Esophagus squamous epithelium (tissue), 4 donors: ENCODE data around the gene DCTN2.

Source experiments
- POLR2A ChIP-seq, 4 donors: fragments of 450-650 bp; IDR thresholded peaks; one replicate each; pipeline ENCODE4 v1.6.1; 2017; ENCODE audit warnings: antibody characterized with exemption in 4 of 4, mild to moderate bottlenecking in 4 of 4, moderate library complexity in 3 of 4
- TF ChIP-seq, protein P1 (sequence below), 6 experiments: fragments of 450-650 bp in 4 of 6; fragments of 200-600 bp in 2 of 6; sonication (generic) in 2 of 6; IDR thresholded peaks; one replicate each; pipeline ENCODE4 v1.5.1; 2016 to 2019; ENCODE audit warnings: antibody characterized with exemption in 6 of 6, mild to moderate bottlenecking in 4 of 6, moderate library complexity in 4 of 6

DNA sequence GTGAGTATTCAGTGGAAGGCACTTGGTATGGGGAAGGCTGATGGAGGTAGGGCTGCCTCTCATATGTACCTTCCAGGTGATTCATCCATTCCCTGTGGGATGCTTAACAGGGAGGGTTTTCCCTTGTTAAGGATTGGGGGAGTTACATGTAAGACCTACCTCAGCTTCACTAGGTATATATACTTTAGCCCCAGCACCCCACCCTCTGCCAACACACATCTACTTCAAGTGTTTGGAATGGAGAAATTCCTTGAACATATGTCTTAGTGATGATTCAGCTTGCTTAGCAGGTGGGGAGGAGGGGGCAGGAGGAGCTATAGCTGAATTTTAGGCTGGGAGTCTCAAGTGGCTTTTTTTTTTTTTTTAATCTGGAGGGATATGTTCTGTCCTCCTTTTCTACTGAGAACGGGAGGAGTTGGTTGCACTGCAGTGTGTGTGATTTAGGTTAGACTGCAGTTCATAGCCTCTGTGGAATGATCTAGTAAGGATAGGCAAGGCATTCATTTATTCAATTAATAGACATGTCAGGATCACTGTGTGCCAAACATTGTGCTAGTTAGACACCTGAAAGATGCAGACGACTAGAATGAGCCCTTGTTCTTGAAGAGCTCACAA lies 45.7 kb upstream of the DCTN2 start:
- TF ChIP-seq, protein P1, sequence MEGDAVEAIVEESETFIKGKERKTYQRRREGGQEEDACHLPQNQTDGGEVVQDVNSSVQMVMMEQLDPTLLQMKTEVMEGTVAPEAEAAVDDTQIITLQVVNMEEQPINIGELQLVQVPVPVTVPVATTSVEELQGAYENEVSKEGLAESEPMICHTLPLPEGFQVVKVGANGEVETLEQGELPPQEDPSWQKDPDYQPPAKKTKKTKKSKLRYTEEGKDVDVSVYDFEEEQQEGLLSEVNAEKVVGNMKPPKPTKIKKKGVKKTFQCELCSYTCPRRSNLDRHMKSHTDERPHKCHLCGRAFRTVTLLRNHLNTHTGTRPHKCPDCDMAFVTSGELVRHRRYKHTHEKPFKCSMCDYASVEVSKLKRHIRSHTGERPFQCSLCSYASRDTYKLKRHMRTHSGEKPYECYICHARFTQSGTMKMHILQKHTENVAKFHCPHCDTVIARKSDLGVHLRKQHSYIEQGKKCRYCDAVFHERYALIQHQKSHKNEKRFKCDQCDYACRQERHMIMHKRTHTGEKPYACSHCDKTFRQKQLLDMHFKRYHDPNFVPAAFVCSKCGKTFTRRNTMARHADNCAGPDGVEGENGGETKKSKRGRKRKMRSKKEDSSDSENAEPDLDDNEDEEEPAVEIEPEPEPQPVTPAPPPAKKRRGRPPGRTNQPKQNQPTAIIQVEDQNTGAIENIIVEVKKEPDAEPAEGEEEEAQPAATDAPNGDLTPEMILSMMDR (IDR thresholded peaks at IDR 0.05), result no peak
- no peak for TF ChIP-seq POLR2A (IDR thresholded peaks at IDR 0.05)
